ENCODE data around the gene ATP13A2. TPM values are rescaled to one million over a fixed set of nuclear protein-coding genes. Genes with fewer than 3 reads are reported as not detected.

ATP13A2 gene
- total RNA-seq, 4 donors from 2014 or later = 23.8 to 66.5 (median 41.8) TPM

- DNase-seq = no peak
- 4 to 5% methylated on average over 12 of the region's 12 CpGs for WGBS, 2 donors
- Histone ChIP-seq H3K27ac (peak overlapping the region; percentile 91 to 98 (median 93)), H3K4me1 (peaks cover 11 to 45% (median 11%) of the 10 kb centered on the region in 3 donors), H3K27me3 (peaks cover 0 to 4% (median 0%) of the 10 kb centered on the region in 4 donors), H3K36me3 (peaks cover 0 to 40% (median 6%) of the 10 kb centered on the region in 3 donors), H3K9me3 (no peaks in the 10 kb centered on the region), H3K4me3 (peak overlapping the region; percentile 74 to 94 (median 76))
- no peak for TF ChIP-seq POLR2A (IDR thresholded peaks at IDR 0.05)
- no peak for TF ChIP-seq CTCF (IDR thresholded peaks at IDR 0.05)
- intact Hi-C loops (cut with DNase I) = no loop called here
These were observed 41.5 kb upstream of the ATP13A2 start for GRCh38 chr1:17053086-17053684.

- Histone ChIP-seq H3K9me3 (no peaks in the 10 kb centered on the region), H3K36me3 (peaks cover 0 to 40% (median 6%) of the 10 kb centered on the region in 3 donors), H3K27ac (peak overlapping the region; percentile 91 to 98 (median 93)), H3K4me1 (peaks cover 11 to 45% (median 11%) of the 10 kb centered on the region in 3 donors), H3K27me3 (no peaks in the 10 kb centered on the region), H3K4me3 (peak overlapping the region; percentile 74 to 94 (median 76))
- TF ChIP-seq CTCF (IDR thresholded peaks at IDR 0.05) (no peak), POLR2A (IDR thresholded peaks at IDR 0.05) (no peak)
- DNase-seq = no peak
- intact Hi-C loops (cut with DNase I) = no loop called here
These were observed 40.9 kb upstream of the ATP13A2 start for GRCh38 chr1:17052641-17053040.

GRCh38 chr1:17052038-17052437, 40.3 kb upstream of the ATP13A2 start:
- Histone ChIP-seq H3K9me3 (no peaks in the 10 kb centered on the region), H3K27ac (peak overlapping the region in 2 of 4 donors; percentile 94 to 98), H3K4me1 (peaks cover 11 to 45% (median 11%) of the 10 kb centered on the region in 3 donors), H3K27me3 (no peaks in the 10 kb centered on the region), H3K36me3 (peaks cover 0 to 46% (median 6%) of the 10 kb centered on the region in 3 donors), H3K4me3 (no peak overlapping the region)
- WGBS, 2 donors = 63 to 100% methylated on average over 1 of the region's 1 CpG
- no peak for TF ChIP-seq POLR2A (IDR thresholded peaks at IDR 0.05)
- no peak for TF ChIP-seq CTCF (IDR thresholded peaks at IDR 0.05)
- intact Hi-C loops (cut with DNase I) = no loop called here
- DNase-seq = no peak

DNA sequence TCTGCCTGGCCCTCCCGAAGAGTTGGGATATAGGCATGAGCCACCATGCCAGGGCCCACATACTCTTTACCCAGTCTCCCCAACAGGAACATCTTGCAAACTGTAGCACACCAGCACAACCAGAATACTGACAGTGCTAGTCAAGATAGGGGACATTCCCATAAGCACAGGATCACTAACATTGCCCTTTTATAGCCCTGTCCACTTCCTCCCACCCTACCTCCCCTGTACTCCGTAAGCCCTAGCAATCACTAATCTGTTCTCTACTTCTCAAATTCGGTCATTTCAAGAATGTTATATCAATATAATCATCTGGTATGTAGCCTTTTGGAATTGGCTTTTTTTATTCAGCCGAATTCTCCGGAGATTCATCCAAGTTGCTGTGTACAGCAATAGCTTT, 36.2 kb upstream of the ATP13A2 start:
- Histone ChIP-seq H3K36me3 (peaks cover 10 to 72% (median 20%) of the 10 kb centered on the region in 3 donors), H3K9me3 (no peaks in the 10 kb centered on the region), H3K27ac (no peak overlapping the region), H3K4me1 (peaks cover 11 to 43% (median 16%) of the 10 kb centered on the region in 3 donors), H3K27me3 (no peaks in the 10 kb centered on the region), H3K4me3 (no peak overlapping the region)
- intact Hi-C loops (cut with DNase I) = no loop called here
- TF ChIP-seq CTCF (IDR thresholded peaks at IDR 0.05) (no peak), POLR2A (IDR thresholded peaks at IDR 0.05) (no peak)
- 89 to 92% methylated on average over 5 of the region's 5 CpGs for WGBS, 2 donors
- DNase-seq = no peak

DNA sequence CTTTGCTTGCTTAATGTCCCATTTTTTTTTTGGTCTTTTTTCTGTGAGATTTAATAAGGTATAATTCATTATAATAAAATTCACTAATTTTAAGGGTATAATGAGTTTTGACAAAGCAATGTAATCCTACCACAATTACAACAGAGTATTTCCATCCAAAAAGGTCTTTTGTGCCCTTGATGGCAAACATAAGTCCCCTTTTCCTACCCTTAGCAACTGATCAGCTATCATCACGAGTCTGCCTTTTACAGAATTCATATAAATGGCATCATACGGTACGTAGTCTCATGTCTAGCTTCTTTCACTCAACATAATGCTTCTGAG, 34.6 kb upstream of the ATP13A2 start:
- 62 to 63% methylated on average over 3 of the region's 3 CpGs for WGBS, 2 donors
- Histone ChIP-seq H3K4me3 (no peak overlapping the region), H3K27ac (peak overlapping the region in 1 of 4 donors; percentile 57), H3K36me3 (peaks cover 10 to 77% (median 28%) of the 10 kb centered on the region in 3 donors), H3K9me3 (no peaks in the 10 kb centered on the region), H3K4me1 (peaks cover 4 to 27% (median 7%) of the 10 kb centered on the region in 3 donors), H3K27me3 (no peaks in the 10 kb centered on the region)
- no peak for DNase-seq
- intact Hi-C loops (cut with DNase I) = no loop called here
- TF ChIP-seq CTCF (IDR thresholded peaks at IDR 0.05) (no peak), POLR2A (IDR thresholded peaks at IDR 0.05) (no peak)
